ENCODE results near the gene FAM184B. TPM values are rescaled to one million over a fixed set of nuclear protein-coding genes. Genes with fewer than 3 reads are reported as not detected.

The FAM184B gene
- total RNA-seq, 1 experiment from 2014 or later, result not detected

DNA sequence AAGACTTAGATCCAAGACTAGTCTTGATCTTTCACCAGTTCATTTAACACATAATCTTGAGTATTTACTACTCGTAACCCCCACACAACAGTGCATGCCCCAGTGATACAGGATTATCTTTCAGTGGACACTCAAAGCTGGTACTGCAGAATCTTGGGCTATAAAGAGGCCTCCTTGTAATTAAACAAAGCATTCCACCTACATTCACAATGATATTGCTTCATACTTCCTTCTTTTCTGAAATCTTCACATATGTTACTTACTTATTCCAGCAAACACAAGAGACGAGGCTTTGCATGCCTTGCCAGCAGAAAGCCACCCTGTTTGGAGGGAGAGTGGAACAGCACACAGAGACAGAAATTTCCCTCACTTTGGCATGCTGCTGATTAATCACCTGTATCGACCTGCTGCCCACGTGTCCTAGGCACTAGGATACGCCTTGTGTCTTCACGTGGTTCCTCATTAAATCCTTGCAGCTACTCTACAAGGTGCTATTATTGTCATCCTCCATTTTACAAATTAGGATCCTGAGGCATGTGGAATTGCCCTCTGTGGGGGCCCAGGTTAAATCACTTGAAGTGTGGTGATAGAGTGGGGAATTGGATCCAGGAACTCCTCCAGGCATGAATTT lies 77.3 kb downstream of the FAM184B start:
- DNase-seq, result no peak
- no TSS peak for BruUV-seq (replicated peaks)
- Mint-ChIP-seq H3K27me3 (ENCODE audit: insufficient read depth, unreplicated experiment) (peaks cover 2% of the 10 kb centered on the region), H3K4me1 (ENCODE audit: low read depth, unreplicated experiment) (no peaks in the 10 kb centered on the region), H3K27ac (ENCODE audit: unreplicated experiment) (no peak overlapping the region), H3K4me3 (ENCODE audit: unreplicated experiment) (no peak overlapping the region), H3K9me3 (ENCODE audit: unreplicated experiment) (peaks cover 6% of the 10 kb centered on the region), H3K36me3 (ENCODE audit: insufficient read depth, unreplicated experiment) (no peaks in the 10 kb centered on the region)
- Histone ChIP-seq H3K36me3 (ENCODE audit: control insufficient read depth, insufficient read depth, low read length) (no peaks in the 10 kb centered on the region), H3K27me3 (replicated peaks; ENCODE audit: control insufficient read depth, insufficient read depth, low read length) (no peaks in the 10 kb centered on the region), H3K9me3 (no peaks in the 10 kb centered on the region), H3K4me3 (ENCODE audit: low read depth, low read length) (no peak overlapping the region), H3K4me1 (no peaks in the 10 kb centered on the region)
- intact Hi-C loops (cut with micrococcal nuclease; ENCODE audit: unreplicated experiment), result no loop called here
- ChIA-PET POLR2A (no interaction called here), CTCF (no interaction called here)
- TF ChIP-seq, protein P1, sequence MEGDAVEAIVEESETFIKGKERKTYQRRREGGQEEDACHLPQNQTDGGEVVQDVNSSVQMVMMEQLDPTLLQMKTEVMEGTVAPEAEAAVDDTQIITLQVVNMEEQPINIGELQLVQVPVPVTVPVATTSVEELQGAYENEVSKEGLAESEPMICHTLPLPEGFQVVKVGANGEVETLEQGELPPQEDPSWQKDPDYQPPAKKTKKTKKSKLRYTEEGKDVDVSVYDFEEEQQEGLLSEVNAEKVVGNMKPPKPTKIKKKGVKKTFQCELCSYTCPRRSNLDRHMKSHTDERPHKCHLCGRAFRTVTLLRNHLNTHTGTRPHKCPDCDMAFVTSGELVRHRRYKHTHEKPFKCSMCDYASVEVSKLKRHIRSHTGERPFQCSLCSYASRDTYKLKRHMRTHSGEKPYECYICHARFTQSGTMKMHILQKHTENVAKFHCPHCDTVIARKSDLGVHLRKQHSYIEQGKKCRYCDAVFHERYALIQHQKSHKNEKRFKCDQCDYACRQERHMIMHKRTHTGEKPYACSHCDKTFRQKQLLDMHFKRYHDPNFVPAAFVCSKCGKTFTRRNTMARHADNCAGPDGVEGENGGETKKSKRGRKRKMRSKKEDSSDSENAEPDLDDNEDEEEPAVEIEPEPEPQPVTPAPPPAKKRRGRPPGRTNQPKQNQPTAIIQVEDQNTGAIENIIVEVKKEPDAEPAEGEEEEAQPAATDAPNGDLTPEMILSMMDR (IDR thresholded peaks at IDR 0.05; ENCODE audit: insufficient read depth in 1 of 2, low read depth in 1 of 2, low read length in 1 of 2, severe bottlenecking in 1 of 2, unreplicated experiment in 1 of 2), result no peak

DNA sequence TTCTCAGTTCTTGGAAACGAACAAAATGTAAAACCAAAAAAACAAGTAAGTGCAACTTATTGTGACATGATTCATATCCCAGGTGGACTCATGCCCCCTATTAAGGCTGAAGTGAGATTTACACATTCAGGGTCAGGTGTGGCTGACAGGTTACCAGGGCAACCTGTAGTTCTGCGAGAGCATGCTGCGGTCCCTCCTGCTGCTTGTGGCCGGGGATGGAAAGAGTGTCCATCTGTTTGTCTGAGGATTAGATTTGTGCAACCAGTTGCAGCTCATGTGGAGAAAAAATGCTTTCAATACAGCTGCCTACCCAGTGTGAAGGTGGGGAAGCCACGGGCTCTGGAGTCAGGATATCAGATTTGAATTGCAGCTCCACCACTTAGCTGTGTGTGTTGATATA lies 78.8 kb downstream of the FAM184B start:
- no TSS peak for BruUV-seq (replicated peaks)
- H3K27me3 ChIP-seq (replicated peaks; ENCODE audit: control insufficient read depth, insufficient read depth, low read length), result no peaks in the 10 kb centered on the region
- H3K36me3 ChIP-seq (ENCODE audit: control insufficient read depth, insufficient read depth, low read length), result no peaks in the 10 kb centered on the region
- Mint-ChIP-seq H3K4me1 (ENCODE audit: low read depth, unreplicated experiment) (no peaks in the 10 kb centered on the region), H3K27ac (ENCODE audit: unreplicated experiment) (no peak overlapping the region), H3K4me3 (ENCODE audit: unreplicated experiment) (no peak overlapping the region), H3K36me3 (ENCODE audit: insufficient read depth, unreplicated experiment) (no peaks in the 10 kb centered on the region), H3K9me3 (ENCODE audit: unreplicated experiment) (peaks cover 12% of the 10 kb centered on the region), H3K27me3 (ENCODE audit: insufficient read depth, unreplicated experiment) (peaks cover 2% of the 10 kb centered on the region)
- intact Hi-C loops (cut with micrococcal nuclease; ENCODE audit: unreplicated experiment), result no loop called here
- no peak overlapping the region for H3K4me3 ChIP-seq (ENCODE audit: low read depth, low read length)
- no peaks in the 10 kb centered on the region for H3K9me3 ChIP-seq
- TF ChIP-seq, protein P1 (IDR thresholded peaks at IDR 0.05; ENCODE audit: insufficient read depth in 1 of 2, low read depth in 1 of 2, low read length in 1 of 2, severe bottlenecking in 1 of 2, unreplicated experiment in 1 of 2), result no peak
- ChIA-PET POLR2A (no interaction called here), CTCF (no interaction called here)
- 0 out of 2 replicates have a peak, but pooled peaks cover 5% of the 10 kb centered on the region for H3K4me1 ChIP-seq
- peak in 1 of 2 experiments; percentile 12 for DNase-seq

DNA sequence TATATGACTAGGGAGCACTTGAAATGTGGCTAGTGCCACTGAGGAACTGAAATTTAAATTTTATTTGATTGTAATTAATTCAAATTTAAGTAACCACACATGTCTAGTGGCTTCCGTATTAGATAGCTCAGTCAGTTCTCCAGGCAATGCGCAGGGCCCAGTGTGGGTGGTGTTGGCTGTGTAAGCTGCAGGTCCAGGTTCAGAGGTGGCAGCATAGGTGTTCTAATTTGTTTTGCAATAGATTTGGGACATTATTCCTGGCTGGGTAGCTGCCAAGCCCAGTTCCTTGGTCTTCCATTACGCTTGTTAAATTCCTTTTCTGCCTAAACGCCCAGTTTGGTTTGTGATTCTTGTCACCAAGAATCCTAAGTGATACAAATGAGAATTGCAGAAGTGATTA lies 79.5 kb downstream of the FAM184B start:
- Mint-ChIP-seq H3K4me1 (ENCODE audit: low read depth, unreplicated experiment) (no peaks in the 10 kb centered on the region), H3K36me3 (ENCODE audit: insufficient read depth, unreplicated experiment) (no peaks in the 10 kb centered on the region), H3K27ac (ENCODE audit: unreplicated experiment) (no peak overlapping the region), H3K9me3 (ENCODE audit: unreplicated experiment) (peaks cover 12% of the 10 kb centered on the region), H3K4me3 (ENCODE audit: unreplicated experiment) (no peak overlapping the region), H3K27me3 (ENCODE audit: insufficient read depth, unreplicated experiment) (peaks cover 2% of the 10 kb centered on the region)
- H3K36me3 ChIP-seq (ENCODE audit: control insufficient read depth, insufficient read depth, low read length), result no peaks in the 10 kb centered on the region
- H3K4me3 ChIP-seq (ENCODE audit: low read depth, low read length), result no peak overlapping the region
- intact Hi-C loops (cut with micrococcal nuclease; ENCODE audit: unreplicated experiment), result no loop called here
- ChIA-PET CTCF (no interaction called here), POLR2A (no interaction called here)
- BruUV-seq (replicated peaks), result no TSS peak
- TF ChIP-seq, protein P1 (IDR thresholded peaks at IDR 0.05; ENCODE audit: insufficient read depth in 1 of 2, low read depth in 1 of 2, low read length in 1 of 2, severe bottlenecking in 1 of 2, unreplicated experiment in 1 of 2), result no peak
- H3K4me1 ChIP-seq, result 0 out of 2 replicates have a peak, but pooled peaks cover 5% of the 10 kb centered on the region
- no peaks in the 10 kb centered on the region for H3K9me3 ChIP-seq
- no peak for DNase-seq
- H3K27me3 ChIP-seq (replicated peaks; ENCODE audit: control insufficient read depth, insufficient read depth, low read length), result no peaks in the 10 kb centered on the region
